Osteoblast (primary cell): ENCODE results near the gene HEXD. TPM values are rescaled to one million over a fixed set of nuclear protein-coding genes. Genes with fewer than 3 reads are reported as not detected.
A peak's percentile ranks its signal among the peaks of the same experiment; 100 is the strongest.

Experiments used
- DNase-seq: peaks from one replicate; pipeline ENCODE4 v3.0.0; 2011; ENCODE audit warnings: low spot score, mixed read lengths; ENCODE audit not compliant: insufficient read length; ENCODE audit errors: missing footprints
- H2AFZ ChIP-seq: 2 replicates; pipeline ENCODE4 v1.6.0; 2011; ENCODE audit warnings: mild to moderate bottlenecking, low read length
- H3K27ac ChIP-seq: 2 replicates; pipeline ENCODE4 v1.5.1; 2011; ENCODE audit warnings: mild to moderate bottlenecking, low read depth, low read length, moderate library complexity
- H3K27me3 ChIP-seq: 2 replicates; pipeline ENCODE4 v1.6.0; 2012; ENCODE audit warnings: mild to moderate bottlenecking, control low read depth, inconsistent platforms, low read length, moderate library complexity; ENCODE audit not compliant: insufficient read depth
- H3K36me3 ChIP-seq: 2 replicates; pipeline ENCODE4 v1.5.1; 2011; ENCODE audit warnings: mild to moderate bottlenecking, low read length, control low read depth, moderate library complexity; ENCODE audit not compliant: insufficient read depth
- H3K4me1 ChIP-seq: 2 replicates; pipeline ENCODE4 v1.5.1; 2011; ENCODE audit warnings: mild to moderate bottlenecking, low read length, control low read depth, moderate library complexity; ENCODE audit not compliant: insufficient read depth
- H3K4me2 ChIP-seq: 2 replicates; pipeline ENCODE4 v1.6.0; 2011; ENCODE audit warnings: mild to moderate bottlenecking, low read length; ENCODE audit not compliant: insufficient read depth
- H3K4me3 ChIP-seq: fragments of 200-600 bp; sonication (generic); 3 replicates; pipeline ENCODE4 v1.5.1; 2012; ENCODE audit warnings: mild to moderate bottlenecking, low read length, inconsistent platforms; ENCODE audit not compliant: insufficient read depth
- H3K79me2 ChIP-seq: 2 replicates; pipeline ENCODE4 v1.6.0; 2012; ENCODE audit warnings: mild to moderate bottlenecking, low read length, control low read depth, inconsistent platforms; ENCODE audit not compliant: insufficient read depth
- H3K9me3 ChIP-seq: 2 replicates; pipeline ENCODE4 v1.5.1; 2011; ENCODE audit warnings: low read depth, low read length, control low read depth
- H4K20me1 ChIP-seq: 2 replicates; pipeline ENCODE4 v1.6.0; 2012; ENCODE audit warnings: mild to moderate bottlenecking, low read length, control low read depth; ENCODE audit not compliant: insufficient read depth
- total RNA-seq: library from RNA; depleted of rRNA; stranded (reverse); fragments of >200 nt; gene quantifications from 2 replicates; pipeline ENCODE4 v1.2.3, GENCODE V29; 2012
- TF ChIP-seq, protein P1 (sequence below): IDR thresholded peaks from 2 replicates; pipeline ENCODE4 v1.5.1; 2011; ENCODE audit warnings: mild to moderate bottlenecking, low read depth, low read length, moderate library complexity; ENCODE audit errors: extremely low read depth

HEXD gene
- total RNA-seq, 1 donor, result 20.3 TPM

- peak; percentile 65 for DNase-seq
- Histone ChIP-seq H3K36me3 (peaks cover 34% of the 10 kb centered on the region), H3K27ac (no peak overlapping the region), H2AFZ (no peak overlapping the region), H3K27me3 (no peaks in the 10 kb centered on the region), H4K20me1 (no peaks in the 10 kb centered on the region), H3K4me2 (no peak overlapping the region), H3K79me2 (peaks cover 7% of the 10 kb centered on the region), H3K9me3 (no peaks in the 10 kb centered on the region), H3K4me1 (peaks cover 12% of the 10 kb centered on the region), H3K4me3 (no peak overlapping the region)
- TF ChIP-seq, protein P1, sequence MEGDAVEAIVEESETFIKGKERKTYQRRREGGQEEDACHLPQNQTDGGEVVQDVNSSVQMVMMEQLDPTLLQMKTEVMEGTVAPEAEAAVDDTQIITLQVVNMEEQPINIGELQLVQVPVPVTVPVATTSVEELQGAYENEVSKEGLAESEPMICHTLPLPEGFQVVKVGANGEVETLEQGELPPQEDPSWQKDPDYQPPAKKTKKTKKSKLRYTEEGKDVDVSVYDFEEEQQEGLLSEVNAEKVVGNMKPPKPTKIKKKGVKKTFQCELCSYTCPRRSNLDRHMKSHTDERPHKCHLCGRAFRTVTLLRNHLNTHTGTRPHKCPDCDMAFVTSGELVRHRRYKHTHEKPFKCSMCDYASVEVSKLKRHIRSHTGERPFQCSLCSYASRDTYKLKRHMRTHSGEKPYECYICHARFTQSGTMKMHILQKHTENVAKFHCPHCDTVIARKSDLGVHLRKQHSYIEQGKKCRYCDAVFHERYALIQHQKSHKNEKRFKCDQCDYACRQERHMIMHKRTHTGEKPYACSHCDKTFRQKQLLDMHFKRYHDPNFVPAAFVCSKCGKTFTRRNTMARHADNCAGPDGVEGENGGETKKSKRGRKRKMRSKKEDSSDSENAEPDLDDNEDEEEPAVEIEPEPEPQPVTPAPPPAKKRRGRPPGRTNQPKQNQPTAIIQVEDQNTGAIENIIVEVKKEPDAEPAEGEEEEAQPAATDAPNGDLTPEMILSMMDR, result no peak
These were observed 43.8 kb downstream of the HEXD start for GRCh38 chr17:82461827-82462524.

DNA sequence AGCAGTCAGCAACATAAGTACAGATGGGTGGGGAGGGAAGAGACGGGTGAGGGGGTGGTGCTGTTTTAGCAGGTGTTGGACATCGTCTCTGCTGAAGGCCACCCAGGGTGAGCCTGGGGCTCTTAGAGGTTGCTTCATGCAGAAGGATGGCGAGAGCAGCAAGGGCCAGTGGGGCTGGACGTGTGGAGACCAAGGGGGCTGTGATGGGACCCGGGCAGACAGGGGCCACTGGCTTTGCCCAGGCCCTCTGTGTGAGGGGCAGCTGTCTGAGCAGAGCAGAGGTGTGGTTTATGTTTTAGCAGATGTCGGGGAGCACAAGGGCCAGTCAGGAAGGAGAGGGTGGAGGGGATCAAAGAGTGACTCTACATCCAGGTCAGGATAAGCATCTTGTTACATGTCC lies 45.2 kb downstream of the HEXD start:
- Histone ChIP-seq H4K20me1 (no peaks in the 10 kb centered on the region), H2AFZ (no peak overlapping the region), H3K27ac (no peak overlapping the region), H3K36me3 (peaks cover 34% of the 10 kb centered on the region), H3K79me2 (peaks cover 7% of the 10 kb centered on the region), H3K4me2 (no peak overlapping the region), H3K9me3 (no peaks in the 10 kb centered on the region), H3K4me1 (peaks cover 4% of the 10 kb centered on the region), H3K27me3 (no peaks in the 10 kb centered on the region), H3K4me3 (no peak overlapping the region)
- TF ChIP-seq, protein P1, result no peak
- peak; percentile 4 for DNase-seq

DNA sequence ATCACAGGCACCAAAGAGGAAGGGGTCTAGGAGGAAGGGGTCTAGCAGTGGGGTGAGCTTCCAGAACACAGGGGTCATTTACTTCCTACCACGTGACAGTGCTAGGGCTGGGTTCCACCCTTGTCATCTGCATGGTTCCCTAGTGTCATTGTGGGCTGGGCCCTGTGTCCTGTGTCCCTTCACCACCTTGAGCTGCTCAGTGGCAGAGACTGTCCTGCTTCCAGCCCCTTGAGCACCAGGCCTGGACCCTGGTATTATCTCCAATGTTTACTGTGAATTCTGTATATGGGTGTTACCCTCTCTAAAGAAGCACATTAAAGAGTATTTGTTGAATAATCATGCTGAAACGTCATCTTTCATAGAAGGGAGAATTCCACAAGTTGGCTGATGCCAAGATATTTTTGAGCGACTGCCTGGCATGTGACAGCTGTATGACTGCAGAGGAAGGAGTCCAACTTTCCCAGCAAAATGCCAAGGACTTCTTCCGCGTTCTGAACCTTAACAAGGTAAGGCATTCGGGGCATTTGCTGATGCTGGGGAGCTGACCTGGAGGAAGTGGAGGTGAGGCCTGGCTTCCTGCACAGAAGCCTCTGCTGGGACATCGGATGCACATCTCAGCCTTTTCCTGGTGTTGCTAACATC lies 45.9 kb downstream of the HEXD start:
- Histone ChIP-seq H3K27ac (no peak overlapping the region), H2AFZ (no peak overlapping the region), H3K4me2 (no peak overlapping the region), H3K4me3 (no peak overlapping the region), H4K20me1 (no peaks in the 10 kb centered on the region), H3K79me2 (peaks cover 4% of the 10 kb centered on the region), H3K9me3 (no peaks in the 10 kb centered on the region), H3K36me3 (peaks cover 39% of the 10 kb centered on the region), H3K4me1 (peaks cover 4% of the 10 kb centered on the region), H3K27me3 (no peaks in the 10 kb centered on the region)
- TF ChIP-seq, protein P1, result no peak
- peak; percentile 67 for DNase-seq

- H3K4me1 ChIP-seq, result no peaks in the 10 kb centered on the region
- no peak overlapping the region for H2AFZ ChIP-seq
- no peak overlapping the region for H3K27ac ChIP-seq
- no peaks in the 10 kb centered on the region for H3K79me2 ChIP-seq
- H3K4me3 ChIP-seq, result no peak overlapping the region
- no peaks in the 10 kb centered on the region for H3K9me3 ChIP-seq
- H3K36me3 ChIP-seq, result peaks cover 44% of the 10 kb centered on the region
- no peaks in the 10 kb centered on the region for H4K20me1 ChIP-seq
- H3K27me3 ChIP-seq, result no peaks in the 10 kb centered on the region
- DNase-seq, result peak; percentile 68
- no peak overlapping the region for H3K4me2 ChIP-seq
- TF ChIP-seq, protein P1, result no peak
These were observed 46.4 kb downstream of the HEXD start for GRCh38 chr17:82464567-82464929.
